ENCODE data around the gene KCTD15. TPM values are rescaled to one million over a fixed set of nuclear protein-coding genes. Genes with fewer than 3 reads are reported as not detected.
A peak's percentile ranks its signal among the peaks of the same experiment; 100 is the strongest.
"Not testable (repeated sequence)": the region's sequence is repeated elsewhere in the genome, so short reads cannot be mapped to it uniquely, and the experiment has no call there.

Gene KCTD15
- total RNA-seq, 2 experiments from 2014 or later: 8.7 to 9.6 TPM

GRCh38 chr19:33819078-33819477 lies 22.4 kb downstream of the KCTD15 start:
- H3K9me3 Mint-ChIP-seq (ENCODE audit: low read depth); POLR2A ChIA-PET; H3K36me3 Mint-ChIP-seq (ENCODE audit: low read depth); ATAC-seq; intact Hi-C loops (cut with DNase I, micrococcal nuclease); DNase-seq; H3K27me3 Mint-ChIP-seq: not testable (repeated sequence)
- peaks cover 17% of the 10 kb centered on the region for H3K4me1 Mint-ChIP-seq
- CTCF ChIA-PET: interaction anchor here (0.8 to 2.4 kb wide), 4 partner anchors 9 to 532 kb away, joined by 3 to 10 read pairs (median 5); no protein-coding TSS in a partner anchor
- H3K4me3 Mint-ChIP-seq: peak overlapping the region; percentile 34
- peak overlapping the region; percentile 63 for H3K27ac Mint-ChIP-seq

- Mint-ChIP-seq H3K4me3 (peak overlapping the region; percentile 34), H3K4me1 (peaks cover 17% of the 10 kb centered on the region), H3K27me3 (no peaks in the 10 kb centered on the region), H3K9me3 (ENCODE audit: low read depth) (no peaks in the 10 kb centered on the region), H3K36me3 (ENCODE audit: low read depth) (no peaks in the 10 kb centered on the region), H3K27ac (peak overlapping the region; percentile 63)
- CTCF ChIA-PET: interaction anchor here (0.8 to 2.4 kb wide), 4 partner anchors 9 to 532 kb away, joined by 3 to 10 read pairs (median 5); no protein-coding TSS in a partner anchor
- ATAC-seq: no peak
- no peak for DNase-seq
- intact Hi-C loops (cut with DNase I, micrococcal nuclease): no loop called here
- POLR2A ChIA-PET: no interaction called here
Measured at GRCh38 chr19:33819506-33819879, 22.8 kb downstream of the KCTD15 start.

DNA sequence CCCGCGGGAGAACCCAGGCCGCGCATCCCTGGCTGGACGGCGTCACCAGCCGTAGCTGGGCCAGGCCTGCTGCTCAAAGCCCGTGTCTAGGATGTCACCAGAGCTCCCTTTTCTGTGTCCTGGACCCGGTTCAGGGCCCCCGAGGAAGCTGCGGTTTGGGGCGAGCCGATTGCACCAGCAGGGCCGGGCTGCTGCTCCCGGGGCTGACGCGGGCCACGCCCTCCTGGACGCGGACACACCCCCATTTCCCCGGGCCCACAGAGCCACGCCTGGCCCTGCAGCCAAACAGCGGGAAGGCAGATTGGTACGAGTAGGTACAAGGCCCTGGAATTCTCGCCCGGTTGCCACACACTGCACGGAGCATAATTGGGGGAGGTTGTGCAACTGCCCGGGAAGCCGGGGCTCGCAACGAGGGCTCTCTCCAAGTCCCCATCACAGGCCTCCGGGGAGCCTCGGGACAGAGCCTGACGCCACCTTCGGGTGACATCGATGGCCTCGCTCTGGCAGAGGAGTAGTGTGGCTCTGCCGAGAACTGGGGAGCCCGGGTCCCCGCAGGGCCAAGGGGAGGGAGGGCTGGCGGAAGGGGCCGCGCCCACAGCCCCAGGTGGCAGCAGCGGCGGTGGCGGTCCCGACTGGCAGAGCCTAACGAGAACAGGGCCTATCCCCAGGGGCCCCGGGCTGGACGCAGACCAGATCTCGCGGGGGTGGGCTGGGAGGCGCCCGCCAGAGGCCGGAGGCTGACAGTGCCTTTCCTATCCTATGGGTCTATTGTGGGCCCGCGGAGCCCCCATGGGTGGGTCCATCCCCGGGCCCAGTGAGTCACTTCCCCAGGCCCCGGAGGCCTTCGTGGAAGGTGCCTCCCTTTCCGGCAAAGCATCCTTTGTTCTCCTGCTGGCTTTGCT lies 23.5 kb downstream of the KCTD15 start:
- H3K36me3 Mint-ChIP-seq (ENCODE audit: low read depth): no peaks in the 10 kb centered on the region
- intact Hi-C loops (cut with DNase I, micrococcal nuclease): loop anchor here in 1 of 2 experiments (1.0 kb wide), 2 partner anchors 24 to 325 kb away; partner anchors contain the start of gene KCTD15
- DNase-seq: peak; percentile 84
- ChIA-PET CTCF (interaction anchor here (0.8 to 1.6 kb wide), 3 partner anchors 42 to 533 kb away, joined by 3 to 7 read pairs (median 3); no protein-coding TSS in a partner anchor), POLR2A (no interaction called here)
- no peaks in the 10 kb centered on the region for H3K27me3 Mint-ChIP-seq
- peak overlapping the region; percentile 71 for H3K4me3 Mint-ChIP-seq
- peaks cover 17% of the 10 kb centered on the region for H3K4me1 Mint-ChIP-seq
- no peaks in the 10 kb centered on the region for H3K9me3 Mint-ChIP-seq (ENCODE audit: low read depth)
- peak overlapping the region; percentile 77 for H3K27ac Mint-ChIP-seq
- ATAC-seq: peak; percentile 86

DNA sequence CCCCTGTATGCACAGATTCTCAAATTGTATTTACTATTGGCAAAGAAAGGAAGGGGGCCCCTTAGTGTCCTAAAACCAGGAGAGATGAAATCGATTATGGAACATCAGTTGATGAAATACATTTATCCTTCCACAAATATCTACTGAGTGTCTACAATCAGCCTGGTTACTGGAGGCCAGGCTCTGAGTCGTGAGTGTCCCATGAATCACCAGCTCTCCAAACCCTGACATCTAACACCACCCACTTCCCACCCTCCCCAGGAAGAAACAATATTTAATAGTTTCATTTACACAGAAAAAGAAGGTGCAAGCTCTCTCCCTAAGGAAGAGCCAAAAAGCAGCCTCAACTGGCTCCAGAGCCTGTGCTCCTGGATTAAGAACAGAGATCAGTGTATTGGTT lies 25.2 kb downstream of the KCTD15 start:
- Mint-ChIP-seq H3K36me3 (ENCODE audit: low read depth) (no peaks in the 10 kb centered on the region), H3K9me3 (ENCODE audit: low read depth) (no peaks in the 10 kb centered on the region), H3K4me1 (peaks cover 17% of the 10 kb centered on the region), H3K4me3 (no peak overlapping the region), H3K27ac (no peak overlapping the region), H3K27me3 (peaks cover 3% of the 10 kb centered on the region)
- DNase-seq (no peak), ATAC-seq (no peak)
- ChIA-PET POLR2A (no interaction called here), CTCF (interaction anchor here (1.1 to 1.4 kb wide), 2 partner anchors 25 to 44 kb away, joined by 3 read pairs; partner anchors contain the start of gene KCTD15)
- intact Hi-C loops (cut with DNase I, micrococcal nuclease): no loop called here

- H3K4me3 Mint-ChIP-seq: no peak overlapping the region
- intact Hi-C loops (cut with DNase I, micrococcal nuclease): no loop called here
- H3K36me3 Mint-ChIP-seq (ENCODE audit: low read depth): no peaks in the 10 kb centered on the region
- no peak overlapping the region for H3K27ac Mint-ChIP-seq
- ATAC-seq (no peak), DNase-seq (no peak)
- CTCF ChIA-PET: no interaction called here
- peaks cover 5% of the 10 kb centered on the region for H3K27me3 Mint-ChIP-seq
- H3K4me1 Mint-ChIP-seq: peaks cover 17% of the 10 kb centered on the region
- POLR2A ChIA-PET: no interaction called here
- H3K9me3 Mint-ChIP-seq (ENCODE audit: low read depth): no peaks in the 10 kb centered on the region
Measured at GRCh38 chr19:33823341-33823740, 26.7 kb downstream of the KCTD15 start.

- H3K9me3 Mint-ChIP-seq (ENCODE audit: low read depth): no peaks in the 10 kb centered on the region
- CTCF ChIA-PET: interaction anchor here (1.0 kb wide), 1 partner anchor 47 kb away, joined by 4 read pairs; no protein-coding TSS in a partner anchor
Measured at GRCh38 chr19:33825556-33825955, 28.9 kb downstream of the KCTD15 start.

DNA sequence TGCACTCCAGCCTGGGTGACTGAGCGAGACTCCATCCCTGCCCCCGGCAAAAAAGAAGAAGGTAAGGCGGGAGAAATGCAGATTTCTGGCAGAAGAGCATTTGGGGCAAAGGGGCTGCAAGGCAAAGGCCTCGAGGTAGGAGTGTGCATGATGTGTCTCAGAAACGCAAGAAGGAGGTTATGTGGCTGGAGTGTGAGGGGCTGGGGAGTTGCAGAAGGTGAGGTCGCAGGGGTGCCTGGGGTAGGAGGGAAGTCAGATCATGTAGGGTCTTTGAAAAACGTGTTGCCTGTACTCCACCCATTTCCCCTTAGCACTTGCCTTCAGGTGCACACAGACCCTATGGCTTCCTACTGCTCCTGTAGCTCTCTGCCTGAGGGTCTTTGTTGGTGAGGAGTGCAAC lies 29.9 kb downstream of the KCTD15 start:
- intact Hi-C loops (cut with DNase I, micrococcal nuclease): no loop called here
- POLR2A ChIA-PET: no interaction called here

More at GRCh38 chr19:33825556-33825955, 28.9 kb downstream of the KCTD15 start:
- no peak for DNase-seq
- H3K27ac Mint-ChIP-seq: no peak overlapping the region
- ATAC-seq: no peak
- peaks cover 5% of the 10 kb centered on the region for H3K27me3 Mint-ChIP-seq
- POLR2A ChIA-PET: no interaction called here
- H3K36me3 Mint-ChIP-seq (ENCODE audit: low read depth): no peaks in the 10 kb centered on the region
- intact Hi-C loops (cut with DNase I, micrococcal nuclease): no loop called here
- no peak overlapping the region for H3K4me3 Mint-ChIP-seq
- peaks cover 8% of the 10 kb centered on the region for H3K4me1 Mint-ChIP-seq

DNA sequence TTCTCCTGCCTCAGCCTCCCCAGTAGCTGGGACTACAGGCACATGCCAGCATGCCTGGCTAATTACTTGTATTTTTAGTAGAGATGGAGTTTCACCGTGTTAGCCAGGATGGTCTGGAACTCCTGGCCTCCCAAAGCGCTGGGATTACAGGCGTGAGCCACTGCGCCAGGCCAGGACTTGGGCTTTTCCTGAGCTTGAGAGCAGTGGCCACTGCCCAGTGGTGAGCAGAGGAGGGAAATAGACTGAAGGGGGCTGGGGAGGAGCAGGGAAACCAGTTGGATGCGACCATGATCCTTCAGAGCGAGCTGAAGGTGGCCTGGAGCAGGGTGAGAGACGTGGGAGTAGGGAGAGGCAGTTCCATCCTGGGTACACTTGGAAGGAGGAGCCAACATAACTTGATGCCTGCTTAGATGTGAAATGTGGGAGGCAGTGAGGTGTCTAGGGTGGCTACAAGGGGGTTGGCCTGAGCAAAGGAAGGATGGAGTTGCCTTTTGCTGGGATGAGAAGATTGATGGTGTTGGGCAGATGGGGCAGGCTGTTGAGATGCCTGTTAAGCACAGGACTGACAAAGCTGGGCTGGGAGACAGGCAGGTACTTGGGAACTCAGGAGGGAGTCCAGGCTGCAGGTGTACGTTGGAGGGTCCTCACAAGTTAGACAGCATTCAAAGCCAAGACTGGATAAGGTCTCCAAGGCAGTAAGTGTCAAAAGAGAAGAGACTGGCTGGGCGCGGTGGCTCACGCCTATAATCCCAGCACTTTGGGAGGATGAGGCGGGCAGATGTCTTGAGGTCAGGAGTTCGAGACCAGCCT lies 31.8 kb downstream of the KCTD15 start:
- intact Hi-C loops (cut with DNase I, micrococcal nuclease): no loop called here
- Mint-ChIP-seq H3K4me3 (no peak overlapping the region), H3K36me3 (ENCODE audit: low read depth) (no peaks in the 10 kb centered on the region), H3K27me3 (peaks cover 7% of the 10 kb centered on the region), H3K4me1 (no peaks in the 10 kb centered on the region), H3K9me3 (ENCODE audit: low read depth) (no peaks in the 10 kb centered on the region), H3K27ac (no peak overlapping the region)
- POLR2A ChIA-PET: no interaction called here
- CTCF ChIA-PET: no interaction called here
- ATAC-seq (no peak), DNase-seq (no peak)

More for the DNA sequence above, 29.9 kb downstream of the KCTD15 start:
- Mint-ChIP-seq H3K36me3 (ENCODE audit: low read depth) (no peaks in the 10 kb centered on the region), H3K27ac (no peak overlapping the region), H3K4me1 (peaks cover 2% of the 10 kb centered on the region), H3K27me3 (peaks cover 5% of the 10 kb centered on the region), H3K9me3 (ENCODE audit: low read depth) (no peaks in the 10 kb centered on the region), H3K4me3 (no peak overlapping the region)
- DNase-seq (no peak), ATAC-seq (no peak)
- CTCF ChIA-PET: interaction anchor here (1.3 kb wide), 2 partner anchors 32 to 48 kb away, joined by 3 to 4 read pairs; no protein-coding TSS in a partner anchor

DNA sequence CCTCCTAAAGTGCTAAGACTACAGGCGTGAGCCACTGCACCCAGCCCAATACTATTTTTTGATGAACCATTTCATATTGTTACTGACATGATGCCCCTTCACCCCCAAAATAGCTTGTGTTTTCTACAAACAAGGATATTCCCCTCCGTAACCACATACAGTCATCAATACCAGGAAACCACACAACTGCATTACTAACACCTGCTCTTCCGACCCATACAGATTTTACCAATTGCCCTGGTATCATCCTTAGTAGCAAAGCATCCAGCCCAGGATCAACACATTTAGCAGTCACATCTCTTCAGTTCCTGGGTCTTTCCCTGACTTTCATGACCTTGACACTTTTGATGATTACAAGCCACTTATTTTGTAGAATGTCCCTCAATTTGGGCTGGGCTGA lies 33.6 kb downstream of the KCTD15 start:
- DNase-seq (no peak), ATAC-seq (no peak)
- H3K27me3 Mint-ChIP-seq: peaks cover 13% of the 10 kb centered on the region
- intact Hi-C loops (cut with DNase I, micrococcal nuclease): no loop called here
- ChIA-PET CTCF (interaction anchor here (0.6 kb wide), 1 partner anchor 410 kb away, joined by 3 read pairs; no protein-coding TSS in a partner anchor), POLR2A (no interaction called here)
- H3K4me1 Mint-ChIP-seq: no peaks in the 10 kb centered on the region
- H3K4me3 Mint-ChIP-seq: no peak overlapping the region
- no peak overlapping the region for H3K27ac Mint-ChIP-seq
- no peaks in the 10 kb centered on the region for H3K9me3 Mint-ChIP-seq (ENCODE audit: low read depth)
- H3K36me3 Mint-ChIP-seq (ENCODE audit: low read depth): no peaks in the 10 kb centered on the region

GRCh38 chr19:33831825-33832224 lies 35.2 kb downstream of the KCTD15 start:
- ChIA-PET POLR2A (no interaction called here), CTCF (no interaction called here)
- no peak for DNase-seq

GRCh38 chr19:33832633-33833032 lies 36.0 kb downstream of the KCTD15 start:
- intact Hi-C loops (cut with DNase I, micrococcal nuclease): no loop called here
- no peaks in the 10 kb centered on the region for H3K4me1 Mint-ChIP-seq
- no peaks in the 10 kb centered on the region for H3K9me3 Mint-ChIP-seq (ENCODE audit: low read depth)
- CTCF ChIA-PET: interaction anchor here (0.6 kb wide), 1 partner anchor 114 kb away, joined by 3 read pairs; no protein-coding TSS in a partner anchor
- no peak for DNase-seq
- H3K27me3 Mint-ChIP-seq: peaks cover 10% of the 10 kb centered on the region
- no peaks in the 10 kb centered on the region for H3K36me3 Mint-ChIP-seq (ENCODE audit: low read depth)
- POLR2A ChIA-PET: no interaction called here
- ATAC-seq: no peak
- H3K27ac Mint-ChIP-seq: no peak overlapping the region
- H3K4me3 Mint-ChIP-seq: no peak overlapping the region

More at GRCh38 chr19:33831825-33832224, 35.2 kb downstream of the KCTD15 start:
- Mint-ChIP-seq H3K27me3 (peaks cover 10% of the 10 kb centered on the region), H3K9me3 (ENCODE audit: low read depth) (no peaks in the 10 kb centered on the region), H3K36me3 (ENCODE audit: low read depth) (no peaks in the 10 kb centered on the region), H3K4me1 (no peaks in the 10 kb centered on the region), H3K27ac (no peak overlapping the region), H3K4me3 (no peak overlapping the region)
- intact Hi-C loops (cut with DNase I, micrococcal nuclease): no loop called here
- ATAC-seq: no peak
